Kidney glomerular epithelial cell (primary cell): ENCODE results near the gene ABLIM2.
A peak's percentile ranks its signal among the peaks of the same experiment; 100 is the strongest.

Source experiments
- DNase-seq: peaks from one replicate; lab custom pipeline; 2025; lab: John Stamatoyannopoulos, UW

ABLIM2 gene

GRCh38 chr4:8158710-8159536 lies at the start of gene ABLIM2:
ABLIM2 (minus strand) TSS chr4:8158813; CDS start chr4:8158689, 124 bp downstream.
- DNase-seq = peak; percentile 83

- DNase-seq = no peak
Observed at GRCh38 chr4:8207314-8207713, 48.7 kb upstream of the ABLIM2 start.

- peak; percentile 14 for DNase-seq
Observed at GRCh38 chr4:8205749-8206611, 47.4 kb upstream of the ABLIM2 start.

GRCh38 chr4:8205241-8205707 lies 46.7 kb upstream of the ABLIM2 start:
- no peak for DNase-seq

- DNase-seq = no peak
Observed at GRCh38 chr4:8204576-8205227, 46.1 kb upstream of the ABLIM2 start.

- DNase-seq = no peak
Observed at GRCh38 chr4:8203817-8204216, 45.2 kb upstream of the ABLIM2 start.

GRCh38 chr4:8203052-8203401 lies 44.4 kb upstream of the ABLIM2 start:
- no peak for DNase-seq

- DNase-seq = no peak
Observed at GRCh38 chr4:8202108-8203051, 43.8 kb upstream of the ABLIM2 start.

- no peak for DNase-seq
Observed at GRCh38 chr4:8201321-8201781, 42.7 kb upstream of the ABLIM2 start.

- no peak for DNase-seq
Observed at GRCh38 chr4:8200302-8200975, 41.8 kb upstream of the ABLIM2 start.

GRCh38 chr4:8199594-8200301 lies 41.1 kb upstream of the ABLIM2 start:
- DNase-seq = no peak

- DNase-seq = peak; percentile 95
Observed at GRCh38 chr4:8198906-8199593, 40.4 kb upstream of the ABLIM2 start, which contains the start of gene SH3TC1. SH3TC1 (plus strand) TSS chr4:8199290; CDS start chr4:8205195, 5,905 bp downstream.

GRCh38 chr4:8198206-8198905 lies 39.7 kb upstream of the ABLIM2 start:
- no peak for DNase-seq

GRCh38 chr4:8197521-8197920 lies 38.9 kb upstream of the ABLIM2 start:
- no peak for DNase-seq

- no peak for DNase-seq
Observed at GRCh38 chr4:8195841-8196458, 37.3 kb upstream of the ABLIM2 start.

- no peak for DNase-seq
Observed at GRCh38 chr4:8195431-8195830, 36.8 kb upstream of the ABLIM2 start.

- no peak for DNase-seq
Observed at GRCh38 chr4:8194306-8195242, 36.0 kb upstream of the ABLIM2 start.
